Measurements from ENCODE around the gene LGR4.

The LGR4 gene

DNA sequence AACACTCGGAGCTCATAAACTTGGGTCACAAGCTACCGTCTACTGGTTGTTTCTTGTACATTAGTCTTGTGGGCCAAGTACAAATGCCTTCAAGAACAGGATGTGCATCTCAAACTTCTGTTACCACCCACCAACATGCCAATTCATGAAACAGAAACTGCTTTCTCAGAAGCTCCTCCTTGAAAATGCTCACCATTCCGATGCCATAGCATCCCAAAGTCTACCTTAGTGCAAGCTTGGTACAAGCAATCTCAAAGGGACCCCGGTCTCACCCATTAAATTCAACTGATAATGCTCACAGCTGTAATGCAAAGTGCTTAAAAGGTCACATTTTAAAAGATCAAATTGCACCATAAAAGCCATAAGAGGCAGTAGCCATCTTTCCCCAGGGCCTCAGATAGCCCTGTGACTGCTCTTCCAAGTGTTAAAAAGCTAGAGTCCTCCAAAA lies 77.8 kb downstream of the LGR4 start:
- ChIA-PET POLR2A (interaction anchor here (0.8 to 1.4 kb wide), 3 partner anchors 15 to 78 kb away, joined by 3 read pairs; partner anchors contain the start of genes CCDC34 and LGR4), CTCF (interaction anchor here (0.6 to 1.9 kb wide), 4 partner anchors 12 to 91 kb away, joined by 3 to 9 read pairs (median 4); no protein-coding TSS in a partner anchor)
- no peak overlapping the region for H3K4me3 ChIP-seq (ENCODE audit: low read depth, low read length)
- no peaks in the 10 kb centered on the region for H3K9me3 ChIP-seq (ENCODE audit: control insufficient read depth, insufficient read depth, low read depth, low read length)
- no peak for TF ChIP-seq ZNF530 (tag by site-specific recombination; IDR thresholded peaks at IDR 0.05; ENCODE audit: low read depth)
- no peak for TF ChIP-seq ZNF621 (tag by site-specific recombination; IDR thresholded peaks at IDR 0.05)
- TF ChIP-seq ZIC2 (tag by site-specific recombination; IDR thresholded peaks at IDR 0.05) = no peak
- no peak for TF ChIP-seq ZNF776 (tag by site-specific recombination; IDR thresholded peaks at IDR 0.05; ENCODE audit: borderline replicate concordance)
- no peak for TF ChIP-seq ZNF555 (tag by site-specific recombination; conservative IDR thresholded peaks at IDR 0.05)
- peak; percentile 62 for TF ChIP-seq FEZF1 (tag by site-specific recombination; IDR thresholded peaks at IDR 0.05)
- no peak for TF ChIP-seq ZNF830 (tag by site-specific recombination; IDR thresholded peaks at IDR 0.05; ENCODE audit: low read depth)
- no peak for TF ChIP-seq KLF8 (tag by site-specific recombination; IDR thresholded peaks at IDR 0.05)
- 0 out of 2 replicates have a peak, but pooled peaks have one; percentile 23 for TF ChIP-seq YY1 (tag by site-specific recombination; IDR thresholded peaks at IDR 0.05)
- no peak for TF ChIP-seq GLIS2 (tag by site-specific recombination; IDR thresholded peaks at IDR 0.05)
- no peak for TF ChIP-seq ZNF132 (tag by site-specific recombination; IDR thresholded peaks at IDR 0.05; ENCODE audit: borderline replicate concordance)
- no peak for TF ChIP-seq GFI1B (tag by site-specific recombination; IDR thresholded peaks at IDR 0.05)
- TF ChIP-seq, protein P1, sequence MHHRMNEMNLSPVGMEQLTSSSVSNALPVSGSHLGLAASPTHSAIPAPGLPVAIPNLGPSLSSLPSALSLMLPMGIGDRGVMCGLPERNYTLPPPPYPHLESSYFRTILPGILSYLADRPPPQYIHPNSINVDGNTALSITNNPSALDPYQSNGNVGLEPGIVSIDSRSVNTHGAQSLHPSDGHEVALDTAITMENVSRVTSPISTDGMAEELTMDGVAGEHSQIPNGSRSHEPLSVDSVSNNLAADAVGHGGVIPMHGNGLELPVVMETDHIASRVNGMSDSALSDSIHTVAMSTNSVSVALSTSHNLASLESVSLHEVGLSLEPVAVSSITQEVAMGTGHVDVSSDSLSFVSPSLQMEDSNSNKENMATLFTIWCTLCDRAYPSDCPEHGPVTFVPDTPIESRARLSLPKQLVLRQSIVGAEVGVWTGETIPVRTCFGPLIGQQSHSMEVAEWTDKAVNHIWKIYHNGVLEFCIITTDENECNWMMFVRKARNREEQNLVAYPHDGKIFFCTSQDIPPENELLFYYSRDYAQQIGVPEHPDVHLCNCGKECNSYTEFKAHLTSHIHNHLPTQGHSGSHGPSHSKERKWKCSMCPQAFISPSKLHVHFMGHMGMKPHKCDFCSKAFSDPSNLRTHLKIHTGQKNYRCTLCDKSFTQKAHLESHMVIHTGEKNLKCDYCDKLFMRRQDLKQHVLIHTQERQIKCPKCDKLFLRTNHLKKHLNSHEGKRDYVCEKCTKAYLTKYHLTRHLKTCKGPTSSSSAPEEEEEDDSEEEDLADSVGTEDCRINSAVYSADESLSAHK (tag by site-specific recombination; IDR thresholded peaks at IDR 0.05) = peak; percentile 90
- TF ChIP-seq ZNF366 (tag by site-specific recombination; conservative IDR thresholded peaks at IDR 0.05) = no peak
- TF ChIP-seq OSR2 (tag by site-specific recombination; IDR thresholded peaks at IDR 0.05) = peak; percentile 76
- TF ChIP-seq WT1 (tag by site-specific recombination; IDR thresholded peaks at IDR 0.05) = no peak
- no peak for TF ChIP-seq ZNF791 (tag by site-specific recombination; IDR thresholded peaks at IDR 0.05)
- TF ChIP-seq ZBTB8A (tag by site-specific recombination; IDR thresholded peaks at IDR 0.05) = no peak
- TF ChIP-seq, protein P2, sequence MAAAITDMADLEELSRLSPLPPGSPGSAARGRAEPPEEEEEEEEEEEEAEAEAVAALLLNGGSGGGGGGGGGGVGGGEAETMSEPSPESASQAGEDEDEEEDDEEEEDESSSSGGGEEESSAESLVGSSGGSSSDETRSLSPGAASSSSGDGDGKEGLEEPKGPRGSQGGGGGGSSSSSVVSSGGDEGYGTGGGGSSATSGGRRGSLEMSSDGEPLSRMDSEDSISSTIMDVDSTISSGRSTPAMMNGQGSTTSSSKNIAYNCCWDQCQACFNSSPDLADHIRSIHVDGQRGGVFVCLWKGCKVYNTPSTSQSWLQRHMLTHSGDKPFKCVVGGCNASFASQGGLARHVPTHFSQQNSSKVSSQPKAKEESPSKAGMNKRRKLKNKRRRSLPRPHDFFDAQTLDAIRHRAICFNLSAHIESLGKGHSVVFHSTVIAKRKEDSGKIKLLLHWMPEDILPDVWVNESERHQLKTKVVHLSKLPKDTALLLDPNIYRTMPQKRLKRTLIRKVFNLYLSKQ (tag by site-specific recombination; IDR thresholded peaks at IDR 0.05; ENCODE audit: borderline replicate concordance) = no peak
- peak; percentile 47; the same call in 1 of the 2 replicates for TF ChIP-seq ZNF501 (tag by site-specific recombination; IDR thresholded peaks at IDR 0.05)
- TF ChIP-seq, protein P3, sequence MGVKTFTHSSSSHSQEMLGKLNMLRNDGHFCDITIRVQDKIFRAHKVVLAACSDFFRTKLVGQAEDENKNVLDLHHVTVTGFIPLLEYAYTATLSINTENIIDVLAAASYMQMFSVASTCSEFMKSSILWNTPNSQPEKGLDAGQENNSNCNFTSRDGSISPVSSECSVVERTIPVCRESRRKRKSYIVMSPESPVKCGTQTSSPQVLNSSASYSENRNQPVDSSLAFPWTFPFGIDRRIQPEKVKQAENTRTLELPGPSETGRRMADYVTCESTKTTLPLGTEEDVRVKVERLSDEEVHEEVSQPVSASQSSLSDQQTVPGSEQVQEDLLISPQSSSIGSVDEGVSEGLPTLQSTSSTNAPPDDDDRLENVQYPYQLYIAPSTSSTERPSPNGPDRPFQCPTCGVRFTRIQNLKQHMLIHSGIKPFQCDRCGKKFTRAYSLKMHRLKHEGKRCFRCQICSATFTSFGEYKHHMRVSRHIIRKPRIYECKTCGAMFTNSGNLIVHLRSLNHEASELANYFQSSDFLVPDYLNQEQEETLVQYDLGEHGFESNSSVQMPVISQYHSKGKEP (tag by site-specific recombination; IDR thresholded peaks at IDR 0.05) = peak; percentile 38; the same call in 1 of the 2 replicates
- TF ChIP-seq ZNF10 (tag by site-specific recombination; IDR thresholded peaks at IDR 0.05) = peak; percentile 59; the same call in 1 of the 2 replicates
- TF ChIP-seq ZNF335 (tag by site-specific recombination; conservative IDR thresholded peaks at IDR 0.05) = no peak
- peaks cover 18% of the 10 kb centered on the region for H3K4me1 ChIP-seq (ENCODE audit: control insufficient read depth, insufficient read depth, low read length)
- no peaks in the 10 kb centered on the region for H3K36me3 ChIP-seq (ENCODE audit: control insufficient read depth in 2 of 2, insufficient read depth in 1 of 2, low read length in 2 of 2)
- peak overlapping the region; percentile 52 for H3K27ac ChIP-seq (ENCODE audit: extremely low read depth, low read depth, low read length)
